ENCODE measurements around the gene LRRN4. TPM values are rescaled to one million over a fixed set of nuclear protein-coding genes. Genes with fewer than 3 reads are reported as not detected.

The LRRN4 gene
- total and polyA plus RNA-seq, 2 of the 8 experiments (the other 6 are each of a cell fraction or from before 2014, with no cell fraction given), result 0.21 to 0.89 TPM

DNA sequence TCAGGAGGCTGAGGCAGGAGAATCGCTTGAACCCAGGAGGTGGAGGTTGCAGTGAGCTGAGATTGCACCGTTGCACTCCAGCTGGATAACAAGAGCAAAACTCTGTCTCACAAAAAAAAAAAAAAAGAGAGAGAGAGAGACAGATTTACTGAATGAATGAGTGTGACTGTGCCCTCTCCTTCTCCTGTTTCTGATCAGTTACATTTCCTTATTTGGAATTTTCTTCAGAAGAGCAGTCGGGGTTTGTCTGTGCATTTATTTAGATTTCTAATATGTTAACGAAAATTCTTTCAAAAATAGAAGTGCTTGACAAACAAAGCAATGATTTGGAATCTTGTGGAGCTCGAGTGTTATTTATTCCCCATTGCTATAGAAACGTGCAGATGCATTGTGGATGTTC lies 6.4 kb upstream of the LRRN4 start:
- WGBS, 2 experiments (ENCODE audit: extremely low coverage in 1 of 2, insufficient coverage in 1 of 2, insufficient read length in 1 of 2, insufficient replicate concordance in 2 of 2, low coverage in 1 of 2, low lambda C conversion rate in 2 of 2, missing lambda C conversion rate in 1 of 2), result 83% methylated on average over 5 of the region's 6 CpGs; no CpG with 5 or more reads in 1 of the 2 experiments
- TF ChIP-seq ASH2L (IDR thresholded peaks at IDR 0.05; ENCODE audit: low read length) (no peak), POU5F1 (IDR thresholded peaks at IDR 0.05; ENCODE audit: low read depth, low read length) (no peak), EZH2 (IDR thresholded peaks at IDR 0.05; ENCODE audit: low read depth, low read length, severe bottlenecking) (no peak), CHD1 (IDR thresholded peaks at IDR 0.05; ENCODE audit: low read depth, low read length) (no peak), SAP30 (IDR thresholded peaks at IDR 0.05; ENCODE audit: insufficient read depth, insufficient replicate concordance, low read length) (no peak), CTBP2 (IDR thresholded peaks at IDR 0.05; ENCODE audit: borderline replicate concordance, insufficient read depth, insufficient read length, low read length) (no peak), SP4 (IDR thresholded peaks at IDR 0.05; ENCODE audit: low read length) (no peak), E2F6 (IDR thresholded peaks at IDR 0.05) (no peak), RAD21 (IDR thresholded peaks at IDR 0.05 in 1 of 2, conservative IDR thresholded peaks at IDR 0.05 in 1 of 2; ENCODE audit: low read depth in 2 of 2, low read length in 2 of 2) (no peak)

More for the DNA sequence above, 6.4 kb upstream of the LRRN4 start:
- H3K56ac ChIP-seq (replicated peaks; ENCODE audit: insufficient read length, low read depth, low read length), result no peak overlapping the region
- H3K23me2 ChIP-seq (ENCODE audit: low read depth, low read length), result no peaks in the 10 kb centered on the region
- FAIRE-seq (no peak), DNase-seq (ENCODE audit: low read depth in 1 of 2, low spot score in 2 of 2) (no peak)
- H2BK5ac ChIP-seq (ENCODE audit: low read depth, low read length), result no peak overlapping the region
- H2AFZ ChIP-seq (ENCODE audit: low read length), result no peak overlapping the region
- H3K79me2 ChIP-seq (ENCODE audit: control insufficient read depth in 1 of 2, insufficient read depth in 2 of 2, low read length in 2 of 2), result no peaks in the 10 kb centered on the region
- no peak overlapping the region for H3K4me2 ChIP-seq (ENCODE audit: insufficient read depth in 1 of 2, low read depth in 2 of 2, low read length in 2 of 2)
- H3K4ac ChIP-seq (replicated peaks; ENCODE audit: insufficient read length, low read depth, low read length), result no peak overlapping the region
- no peaks in the 10 kb centered on the region for H3K9me3 ChIP-seq (ENCODE audit: insufficient read depth in 2 of 2, low read depth in 1 of 2, low read length in 1 of 2)
- no peak overlapping the region for H3K4me3 ChIP-seq (ENCODE audit: extremely low read depth in 1 of 4, insufficient read depth in 2 of 4, low read depth in 3 of 4, low read length in 4 of 4)
- ChIA-PET CTCF (ENCODE audit: partially characterized antibody) (interaction anchor here (1.0 to 4.6 kb wide), 2 partner anchors 15 to 530 kb away, joined by 3 to 22 read pairs; no protein-coding TSS in a partner anchor), POLR2A (ENCODE audit: partially characterized antibody) (no interaction called here)
- H4K91ac ChIP-seq (replicated peaks; ENCODE audit: insufficient read length, low read length), result no peak overlapping the region
- H2BK12ac ChIP-seq (ENCODE audit: low read depth, low read length), result no peak overlapping the region
- no peak overlapping the region for H2BK120ac ChIP-seq (replicated peaks; ENCODE audit: low read depth, low read length)
- peaks cover 0 to 3% (median 0%) of the 10 kb centered on the region in 4 experiments; a peak in 1 of 7 replicates for H3K27me3 ChIP-seq (replicated peaks in 1 of 4; ENCODE audit: control insufficient read depth in 3 of 4, extremely low read depth in 1 of 4, insufficient read depth in 3 of 4, low read length in 3 of 4)
- no peak overlapping the region for H2AK5ac ChIP-seq (ENCODE audit: low read depth, low read length)
- no peak overlapping the region for H3K18ac ChIP-seq (ENCODE audit: extremely low read depth, low read length)
- no peak overlapping the region for H3K14ac ChIP-seq (ENCODE audit: insufficient read length)
- H2BK15ac ChIP-seq (ENCODE audit: low read length), result no peak overlapping the region
- no peaks in the 10 kb centered on the region; a peak in 1 of 7 replicates for H3K4me1 ChIP-seq (replicated peaks in 1 of 4; ENCODE audit: control insufficient read depth in 3 of 4, insufficient read depth in 4 of 4, low read length in 3 of 4)
- H4K8ac ChIP-seq (ENCODE audit: extremely low read depth, insufficient read depth, low read length), result no peak overlapping the region
- H2BK20ac ChIP-seq (ENCODE audit: low read length), result no peak overlapping the region
- no peaks in the 10 kb centered on the region for H3K36me3 ChIP-seq (ENCODE audit: control insufficient read depth in 2 of 4, insufficient read depth in 4 of 4, low read length in 3 of 4)
- H4K5ac ChIP-seq (ENCODE audit: insufficient read length, low read depth, low read length), result no peak overlapping the region
- no peak overlapping the region for H3K27ac ChIP-seq (ENCODE audit: low read depth, low read length)
- H3K9ac ChIP-seq (replicated peaks in 1 of 4; ENCODE audit: extremely low read depth in 1 of 4, low read depth in 3 of 4, low read length in 3 of 4), result no peak overlapping the region
- no peaks in the 10 kb centered on the region for H4K20me1 ChIP-seq (replicated peaks in 1 of 2; ENCODE audit: control insufficient read depth in 1 of 2, insufficient read depth in 2 of 2, low read length in 2 of 2)
- no peak overlapping the region for H3K23ac ChIP-seq (ENCODE audit: insufficient read length)
- no peaks in the 10 kb centered on the region for H3K79me1 ChIP-seq (ENCODE audit: low read depth, low read length)

All from H1 (cell line).